Measurements from ENCODE around the gene CCDC17. TPM values are rescaled to one million over a fixed set of nuclear protein-coding genes. Genes with fewer than 3 reads are reported as not detected.

Gene CCDC17
- total and polyA plus RNA-seq, 8 donors, result 0.68 to 17.1 (median 5.4) TPM; not detected in 2

DNA sequence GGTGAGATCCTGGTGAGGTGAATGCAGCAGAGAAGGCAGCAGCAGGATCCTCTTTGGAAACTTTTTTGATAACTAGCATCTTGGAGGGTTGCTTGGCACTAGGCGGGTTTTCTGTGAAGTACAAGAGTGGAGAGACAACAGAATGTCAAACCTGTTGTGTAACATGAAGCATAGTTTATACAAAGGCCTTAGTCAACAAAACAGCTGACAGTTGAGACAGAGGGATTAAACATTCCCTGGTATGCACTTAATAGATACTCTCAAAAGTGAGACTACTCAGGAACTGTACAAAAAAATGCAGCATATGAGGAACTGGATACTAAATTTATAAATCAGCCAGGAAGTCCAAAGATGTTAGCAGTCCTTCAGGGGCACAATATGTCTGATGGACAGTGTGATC, 16.4 kb upstream of the CCDC17 start:
- intact Hi-C loops (cut with DNase I; ENCODE audit: low total_unique reads), result no loop called here
- H3K4me1 ChIP-seq, result peaks cover 0 to 16% (median 7%) of the 10 kb centered on the region in 4 donors
- H3K36me3 ChIP-seq, result peaks cover 48 to 92% (median 81%) of the 10 kb centered on the region in 4 donors
- no peak overlapping the region for H3K4me3 ChIP-seq
- DNase-seq, result no peak
- no peaks in the 10 kb centered on the region for H3K27me3 ChIP-seq
- 88 to 98% (median 96%) methylated on average over 1 of the region's 1 CpG for WGBS, 5 donors
- TF ChIP-seq EP300 (IDR thresholded peaks at IDR 0.05) (no peak), POLR2A (IDR thresholded peaks at IDR 0.05) (no peak), POLR2AphosphoS5 (IDR thresholded peaks at IDR 0.05) (no peak)
- TF ChIP-seq, protein P1, sequence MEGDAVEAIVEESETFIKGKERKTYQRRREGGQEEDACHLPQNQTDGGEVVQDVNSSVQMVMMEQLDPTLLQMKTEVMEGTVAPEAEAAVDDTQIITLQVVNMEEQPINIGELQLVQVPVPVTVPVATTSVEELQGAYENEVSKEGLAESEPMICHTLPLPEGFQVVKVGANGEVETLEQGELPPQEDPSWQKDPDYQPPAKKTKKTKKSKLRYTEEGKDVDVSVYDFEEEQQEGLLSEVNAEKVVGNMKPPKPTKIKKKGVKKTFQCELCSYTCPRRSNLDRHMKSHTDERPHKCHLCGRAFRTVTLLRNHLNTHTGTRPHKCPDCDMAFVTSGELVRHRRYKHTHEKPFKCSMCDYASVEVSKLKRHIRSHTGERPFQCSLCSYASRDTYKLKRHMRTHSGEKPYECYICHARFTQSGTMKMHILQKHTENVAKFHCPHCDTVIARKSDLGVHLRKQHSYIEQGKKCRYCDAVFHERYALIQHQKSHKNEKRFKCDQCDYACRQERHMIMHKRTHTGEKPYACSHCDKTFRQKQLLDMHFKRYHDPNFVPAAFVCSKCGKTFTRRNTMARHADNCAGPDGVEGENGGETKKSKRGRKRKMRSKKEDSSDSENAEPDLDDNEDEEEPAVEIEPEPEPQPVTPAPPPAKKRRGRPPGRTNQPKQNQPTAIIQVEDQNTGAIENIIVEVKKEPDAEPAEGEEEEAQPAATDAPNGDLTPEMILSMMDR (IDR thresholded peaks at IDR 0.05), result no peak
- no peak overlapping the region for H3K27ac ChIP-seq
- no peaks in the 10 kb centered on the region for H3K9me3 ChIP-seq

DNA sequence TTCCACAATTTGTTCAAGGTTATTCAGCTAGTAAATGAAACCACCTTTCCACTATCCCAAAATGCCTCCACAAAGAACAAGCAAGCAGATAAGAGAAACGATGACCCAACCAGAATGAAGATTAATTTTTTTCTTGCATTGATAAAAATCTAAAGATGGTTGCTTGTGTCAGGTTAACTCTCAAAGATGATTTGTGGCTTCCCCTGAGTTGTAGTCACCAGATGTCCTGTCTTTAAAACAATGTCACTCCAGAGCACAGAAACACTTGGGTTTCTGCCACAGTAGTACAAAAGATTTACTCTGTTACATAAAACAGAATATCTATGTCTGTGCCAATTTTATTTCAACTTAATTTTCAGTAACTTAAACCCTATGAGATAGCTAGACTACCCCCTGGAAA, 11.4 kb upstream of the CCDC17 start:
- H3K27me3 ChIP-seq, result no peaks in the 10 kb centered on the region
- no peak for TF ChIP-seq POLR2AphosphoS5 (IDR thresholded peaks at IDR 0.05)
- TF ChIP-seq EP300 (IDR thresholded peaks at IDR 0.05), result no peak
- TF ChIP-seq POLR2A (IDR thresholded peaks at IDR 0.05), result no peak
- TF ChIP-seq, protein P1 (IDR thresholded peaks at IDR 0.05), result no peak
- DNase-seq, result no peak
- 33 to 52% (median 40%) methylated on average over 1 of the region's 1 CpG for WGBS, 5 donors
- H3K36me3 ChIP-seq, result peaks cover 64 to 100% (median 96%) of the 10 kb centered on the region in 4 donors
- H3K4me3 ChIP-seq, result no peak overlapping the region
- peak overlapping the region in 1 of 5 donors; percentile 7 for H3K27ac ChIP-seq
- H3K9me3 ChIP-seq, result no peaks in the 10 kb centered on the region
- no peaks in the 10 kb centered on the region for H3K4me1 ChIP-seq
- intact Hi-C loops (cut with DNase I; ENCODE audit: low total_unique reads), result no loop called here

DNA sequence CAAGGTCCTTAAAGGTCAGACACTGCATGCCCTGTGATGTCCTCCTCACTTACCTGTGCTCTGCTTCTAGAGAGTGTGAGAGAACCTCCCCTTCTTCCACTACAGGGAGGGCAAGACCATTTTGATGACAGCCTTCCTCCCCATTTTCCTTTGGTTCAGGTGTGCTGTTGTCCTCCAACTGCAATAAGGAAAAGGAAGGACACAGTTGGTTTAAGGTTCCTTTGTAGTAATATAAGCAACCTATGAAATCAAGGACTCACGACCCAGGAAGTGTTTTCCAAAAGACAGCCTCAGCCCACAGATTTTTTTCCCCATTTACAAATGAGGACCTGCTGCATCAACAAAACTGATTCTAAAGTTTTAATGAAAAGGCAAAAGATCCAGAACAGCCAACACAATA, 6.6 kb upstream of the CCDC17 start:
- TF ChIP-seq POLR2AphosphoS5 (IDR thresholded peaks at IDR 0.05) (no peak), EP300 (IDR thresholded peaks at IDR 0.05) (no peak), POLR2A (IDR thresholded peaks at IDR 0.05) (no peak)
- TF ChIP-seq, protein P1 (IDR thresholded peaks at IDR 0.05), result no peak

DNA sequence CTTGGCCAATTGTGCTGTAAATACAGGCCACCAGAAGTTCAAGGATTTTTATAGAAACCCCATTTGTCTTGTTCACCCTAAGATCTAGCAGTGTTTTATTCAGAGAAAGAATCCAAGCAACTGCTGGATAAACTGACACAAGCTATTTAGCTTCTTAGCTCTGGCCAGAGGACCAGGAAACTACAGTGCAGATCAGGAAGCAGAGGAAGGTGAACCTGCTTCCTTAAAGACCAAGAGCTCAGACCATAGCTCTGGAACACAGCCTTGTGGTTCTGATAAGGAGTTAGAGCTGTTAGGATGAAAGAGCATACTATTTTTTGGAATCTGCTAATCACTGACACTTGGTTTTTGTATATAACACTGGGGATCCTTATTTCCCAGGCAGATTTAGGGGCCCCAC, 5.2 kb upstream of the CCDC17 start:
- H3K36me3 ChIP-seq, result peaks cover 72 to 98% (median 92%) of the 10 kb centered on the region in 4 donors
- H3K27ac ChIP-seq, result peak overlapping the region in 1 of 5 donors; percentile 16
- peaks cover 0 to 7% (median 2%) of the 10 kb centered on the region in 4 donors for H3K4me1 ChIP-seq
- TF ChIP-seq, protein P1 (IDR thresholded peaks at IDR 0.05), result no peak
- no peak for TF ChIP-seq POLR2A (IDR thresholded peaks at IDR 0.05)
- no peak for TF ChIP-seq EP300 (IDR thresholded peaks at IDR 0.05)
- TF ChIP-seq POLR2AphosphoS5 (IDR thresholded peaks at IDR 0.05), result no peak
- no peak for DNase-seq
- intact Hi-C loops (cut with DNase I; ENCODE audit: low total_unique reads), result no loop called here
- no peaks in the 10 kb centered on the region for H3K9me3 ChIP-seq
- no peak overlapping the region for H3K4me3 ChIP-seq
- H3K27me3 ChIP-seq, result no peaks in the 10 kb centered on the region

More for the DNA sequence above, 6.6 kb upstream of the CCDC17 start:
- WGBS, 5 donors, result 77 to 90% (median 79%) methylated on average over 1 of the region's 1 CpG
- intact Hi-C loops (cut with DNase I; ENCODE audit: low total_unique reads), result no loop called here
- Histone ChIP-seq H3K4me1 (peaks cover 0 to 7% (median 2%) of the 10 kb centered on the region in 4 donors), H3K9me3 (no peaks in the 10 kb centered on the region), H3K36me3 (peaks cover 75 to 100% (median 99%) of the 10 kb centered on the region in 4 donors), H3K27ac (no peak overlapping the region), H3K4me3 (no peak overlapping the region), H3K27me3 (no peaks in the 10 kb centered on the region)
- DNase-seq, result no peak
